Measurements from ENCODE around the gene LENG9.
"Not testable (repeated sequence)": the region's sequence is repeated elsewhere in the genome, so short reads cannot be mapped to it uniquely, and the experiment has no call there.

The LENG9 gene

GRCh38 chr19:54457773-54458647 is 5.6 kb downstream of the LENG9 start:
- no peak for DNase-seq

GRCh38 chr19:54456423-54457373 is 6.9 kb downstream of the LENG9 start:
- no peak for DNase-seq

GRCh38 chr19:54455786-54456422 is 7.7 kb downstream of the LENG9 start:
- no peak for DNase-seq

GRCh38 chr19:54454781-54455675 is 8.6 kb downstream of the LENG9 start:
- no peak for DNase-seq

- no peak for DNase-seq
Measured at GRCh38 chr19:54453921-54454780, 9.4 kb downstream of the LENG9 start.

GRCh38 chr19:54452626-54453025 is 11.0 kb downstream of the LENG9 start:
- DNase-seq: no peak

GRCh38 chr19:54451997-54452396 is 11.6 kb downstream of the LENG9 start:
- DNase-seq: no peak

GRCh38 chr19:54451331-54451871 is 12.2 kb downstream of the LENG9 start:
- no peak for DNase-seq

- DNase-seq: no peak
Measured at GRCh38 chr19:54449701-54450069, 13.9 kb downstream of the LENG9 start.

- DNase-seq: peak; percentile 98
Measured at GRCh38 chr19:54448774-54449700, 14.5 kb downstream of the LENG9 start, which contains the start of gene LENG8. Gene LENG8, plus strand, starts transcription at chr19:54449199. Its CDS starts 2,146 bp downstream, at chr19:54451345.

GRCh38 chr19:54448040-54448773 is 15.4 kb downstream of the LENG9 start:
- DNase-seq: peak; percentile 53

- DNase-seq: not testable (repeated sequence)
Measured at GRCh38 chr19:54446349-54446748, 17.2 kb downstream of the LENG9 start.

GRCh38 chr19:54444737-54445136 is 18.8 kb downstream of the LENG9 start:
- no peak for DNase-seq

GRCh38 chr19:54440641-54441040 is 22.9 kb downstream of the LENG9 start:
- no peak for DNase-seq

- DNase-seq: no peak
Measured at GRCh38 chr19:54439174-54439851, 24.3 kb downstream of the LENG9 start.

- DNase-seq: no peak
Measured at GRCh38 chr19:54436628-54437252, 26.8 kb downstream of the LENG9 start.

GRCh38 chr19:54436031-54436523 is 27.5 kb downstream of the LENG9 start:
- DNase-seq: no peak

Measured in CD4-positive, alpha-beta T cell treated with Interleukin-10 for 1 hour (primary cell).